Stimulated activated CD8-positive, alpha-beta memory T cell treated with anti-CD3 and anti-CD28 coated beads, Interleukin-12 subunit alpha, Interleukin-12 subunit beta, amount 100 ng/mL, for 24 hours (primary cell): ENCODE data around the gene EIF3CL.
"Not testable (repeated sequence)": the region's sequence is repeated elsewhere in the genome, so short reads cannot be mapped to it uniquely, and the experiment has no call there.

ENCODE experiments used
- DNase-seq: peaks from one replicate; pipeline ENCODE4 v3.0.0-alpha.2; 2020; ENCODE audit errors: extremely low read depth

EIF3CL gene

DNA sequence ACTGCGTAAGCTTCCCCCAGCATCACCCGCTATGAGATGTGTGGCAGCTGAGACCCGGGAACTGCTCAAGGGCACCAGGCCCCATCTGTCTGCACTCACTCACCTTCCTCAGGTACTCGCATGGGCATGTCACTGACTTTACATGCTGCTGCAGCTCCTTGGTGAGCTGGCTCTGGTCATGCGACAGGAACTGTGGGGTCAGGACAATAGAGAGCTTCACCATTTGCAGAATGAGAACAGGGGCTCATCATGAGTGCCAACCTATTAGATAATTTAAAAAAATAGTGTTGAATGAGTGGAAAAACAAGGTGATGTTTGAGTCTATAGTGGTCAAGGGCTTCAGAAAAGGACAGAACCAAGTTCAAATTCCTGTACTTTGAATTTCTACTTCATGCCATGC is 41.0 kb downstream of the EIF3CL start:
- not testable (repeated sequence) for DNase-seq

DNA sequence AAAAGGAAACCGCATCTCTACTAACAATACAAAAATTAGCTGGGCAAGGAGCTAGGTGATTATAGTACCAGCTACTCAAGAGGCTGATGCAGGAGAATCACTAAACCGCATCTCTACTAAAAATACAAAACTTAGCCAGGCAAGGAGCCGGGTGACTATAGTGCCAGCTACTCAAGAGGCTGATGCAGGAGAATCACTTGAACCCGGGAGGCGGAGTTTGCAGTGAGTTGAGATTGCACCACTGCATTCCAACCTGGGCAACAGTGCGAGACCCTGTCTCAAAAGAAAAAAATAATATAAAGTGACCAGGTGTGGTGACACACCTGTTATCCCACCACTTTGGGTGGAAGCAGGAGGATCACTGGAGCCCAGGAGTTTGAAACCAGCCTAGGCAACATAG is 65.4 kb downstream of the EIF3CL start:
- not testable (repeated sequence) for DNase-seq

DNA sequence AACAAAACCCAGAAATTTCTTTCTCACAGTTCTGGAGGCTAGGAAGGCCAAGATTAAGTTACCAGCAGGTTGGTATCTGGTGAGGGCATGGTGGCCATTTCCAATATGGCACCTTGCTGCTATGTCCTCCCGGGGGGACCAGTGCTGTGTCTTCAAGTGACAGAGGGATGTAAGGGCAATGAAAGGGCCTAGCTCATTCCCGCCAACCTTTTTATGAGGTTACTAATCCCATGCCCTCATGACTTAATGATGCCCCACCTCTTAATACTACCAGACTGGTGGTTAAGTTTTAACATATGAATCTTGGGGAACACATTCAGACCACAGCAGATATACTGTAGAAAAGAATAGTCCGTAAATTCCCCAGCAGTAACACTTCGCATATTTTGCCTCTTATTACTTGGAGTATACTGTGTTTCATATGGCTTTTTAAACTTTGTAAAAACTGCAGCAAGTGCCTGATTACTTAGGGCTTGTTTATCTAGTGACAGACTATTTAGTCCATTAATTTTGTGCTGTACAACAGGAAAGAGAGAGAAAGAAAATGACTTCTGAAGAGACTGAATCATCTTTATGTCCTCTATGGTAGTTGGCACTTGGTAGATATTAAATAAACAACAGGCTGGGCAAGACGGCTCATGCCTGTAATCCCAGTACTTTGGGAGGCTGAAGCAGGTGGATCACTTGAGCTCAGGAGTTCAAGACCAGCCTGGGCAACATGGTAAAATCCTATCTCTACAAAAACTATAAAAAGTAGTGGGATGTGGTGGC is 66.5 kb downstream of the EIF3CL start:
- DNase-seq = not testable (repeated sequence)

DNA sequence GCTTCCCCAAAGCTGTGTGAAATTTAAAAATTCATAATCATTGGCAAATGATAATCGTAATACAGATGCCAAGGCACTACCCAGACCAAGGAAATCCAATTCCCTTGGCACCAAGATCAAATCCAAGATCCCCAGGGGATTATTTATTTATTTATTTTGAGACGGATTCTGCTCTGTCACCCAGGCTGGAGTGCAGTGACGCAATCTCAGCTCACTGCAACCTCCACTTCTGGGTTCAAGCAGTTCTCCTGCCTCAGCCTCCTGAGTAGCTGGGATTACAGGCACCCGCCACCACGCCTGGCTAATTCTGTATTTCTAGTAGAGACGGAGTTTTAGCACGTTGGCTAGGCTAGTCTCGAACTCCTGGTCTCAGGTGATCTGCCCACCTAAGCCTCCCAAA is 68.0 kb downstream of the EIF3CL start:
- not testable (repeated sequence) for DNase-seq

DNA sequence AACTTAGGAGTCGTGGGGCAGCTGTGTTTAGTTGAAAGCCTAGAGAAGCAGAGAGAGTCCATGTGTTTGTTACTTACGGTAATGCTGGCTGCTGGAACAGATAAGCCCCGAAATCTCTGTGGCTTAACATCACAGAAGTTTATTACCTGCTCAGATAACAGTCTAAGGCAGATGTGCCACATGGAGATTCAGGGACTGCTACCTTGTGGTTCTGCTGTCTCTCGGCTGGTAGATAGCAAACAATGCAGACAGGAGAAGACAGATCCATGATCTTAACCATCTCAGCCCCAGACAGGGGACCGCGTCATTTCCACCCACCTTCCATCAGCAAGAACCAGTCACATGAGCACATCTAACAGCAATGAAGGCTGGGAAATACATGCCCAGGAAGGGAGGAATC is 71.0 kb downstream of the EIF3CL start:
- not testable (repeated sequence) for DNase-seq

DNA sequence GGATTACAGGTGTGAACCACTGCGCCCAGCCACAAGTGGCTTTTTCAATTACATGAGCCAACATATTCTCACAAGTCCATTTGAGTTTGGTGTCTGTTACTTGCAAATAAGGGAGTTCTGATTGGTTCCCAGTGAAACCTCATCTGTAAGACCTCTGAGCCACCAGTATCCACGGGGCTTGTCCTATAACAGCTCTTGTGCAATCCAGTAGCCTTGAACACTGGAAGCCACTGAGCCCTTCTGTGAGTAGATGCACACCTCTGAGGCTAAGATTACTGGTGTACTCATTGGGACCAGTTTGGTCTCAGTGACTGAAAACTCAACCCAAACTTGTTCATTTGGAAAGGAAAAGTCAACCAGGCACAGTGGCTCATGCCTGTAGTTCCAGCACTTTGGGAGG is 72.7 kb downstream of the EIF3CL start:
- DNase-seq = not testable (repeated sequence)

DNA sequence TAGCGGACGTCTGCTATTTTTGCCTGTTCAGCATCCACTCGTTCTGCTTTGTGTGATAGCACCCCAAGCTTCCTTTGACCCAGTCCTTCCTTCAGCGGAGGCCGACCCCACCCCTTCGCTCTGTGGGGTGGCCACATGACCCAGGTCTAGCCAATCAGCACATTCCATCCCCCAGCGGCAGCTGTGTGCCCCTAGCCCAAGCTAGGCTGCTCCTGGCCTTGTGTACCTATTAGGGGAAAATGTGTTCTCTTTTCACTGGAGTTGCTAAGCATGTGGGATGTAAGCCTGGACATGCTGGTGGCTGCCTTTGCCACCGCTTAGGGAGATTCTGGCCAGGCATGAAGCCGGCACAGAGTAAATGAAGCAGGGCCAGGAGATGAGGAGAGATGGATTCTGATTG is 73.4 kb downstream of the EIF3CL start:
- not testable (repeated sequence) for DNase-seq
